Left renal cortex interstitium (tissue), 4 donors: ENCODE results near the gene SIPA1L2. TPM values are rescaled to one million over a fixed set of nuclear protein-coding genes. Genes with fewer than 3 reads are reported as not detected.

Experiments
- DNase-seq, 4 donors: peaks; one replicate each; pipeline ENCODE4 v3.0.0-alpha.2; 2013; ENCODE audit warnings: low read depth in 4 of 4, low spot score in 2 of 4, missing footprints in 1 of 4
- polyA plus RNA-seq, 4 donors: library from polyadenylated mRNA; unstranded; fragments of 120-200 nt; gene quantifications; one replicate each; pipeline ENCODE4 v1.2.1, GENCODE V29; 2013; ENCODE audit not compliant: insufficient read length in 4 of 4

Gene SIPA1L2, protein sequence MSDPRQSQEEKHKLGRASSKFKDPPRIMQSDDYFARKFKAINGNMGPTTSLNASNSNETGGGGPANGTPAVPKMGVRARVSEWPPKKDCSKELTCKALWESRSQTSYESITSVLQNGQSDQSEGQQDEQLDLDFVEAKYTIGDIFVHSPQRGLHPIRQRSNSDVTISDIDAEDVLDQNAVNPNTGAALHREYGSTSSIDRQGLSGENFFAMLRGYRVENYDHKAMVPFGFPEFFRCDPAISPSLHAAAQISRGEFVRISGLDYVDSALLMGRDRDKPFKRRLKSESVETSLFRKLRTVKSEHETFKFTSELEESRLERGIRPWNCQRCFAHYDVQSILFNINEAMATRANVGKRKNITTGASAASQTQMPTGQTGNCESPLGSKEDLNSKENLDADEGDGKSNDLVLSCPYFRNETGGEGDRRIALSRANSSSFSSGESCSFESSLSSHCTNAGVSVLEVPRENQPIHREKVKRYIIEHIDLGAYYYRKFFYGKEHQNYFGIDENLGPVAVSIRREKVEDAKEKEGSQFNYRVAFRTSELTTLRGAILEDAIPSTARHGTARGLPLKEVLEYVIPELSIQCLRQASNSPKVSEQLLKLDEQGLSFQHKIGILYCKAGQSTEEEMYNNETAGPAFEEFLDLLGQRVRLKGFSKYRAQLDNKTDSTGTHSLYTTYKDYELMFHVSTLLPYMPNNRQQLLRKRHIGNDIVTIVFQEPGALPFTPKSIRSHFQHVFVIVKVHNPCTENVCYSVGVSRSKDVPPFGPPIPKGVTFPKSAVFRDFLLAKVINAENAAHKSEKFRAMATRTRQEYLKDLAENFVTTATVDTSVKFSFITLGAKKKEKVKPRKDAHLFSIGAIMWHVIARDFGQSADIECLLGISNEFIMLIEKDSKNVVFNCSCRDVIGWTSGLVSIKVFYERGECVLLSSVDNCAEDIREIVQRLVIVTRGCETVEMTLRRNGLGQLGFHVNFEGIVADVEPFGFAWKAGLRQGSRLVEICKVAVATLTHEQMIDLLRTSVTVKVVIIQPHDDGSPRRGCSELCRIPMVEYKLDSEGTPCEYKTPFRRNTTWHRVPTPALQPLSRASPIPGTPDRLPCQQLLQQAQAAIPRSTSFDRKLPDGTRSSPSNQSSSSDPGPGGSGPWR (N-terminal part only)
- 10 to 100 TPM; 26.6 to 40.8 (median 30.5) TPM for polyA plus RNA-seq

DNA sequence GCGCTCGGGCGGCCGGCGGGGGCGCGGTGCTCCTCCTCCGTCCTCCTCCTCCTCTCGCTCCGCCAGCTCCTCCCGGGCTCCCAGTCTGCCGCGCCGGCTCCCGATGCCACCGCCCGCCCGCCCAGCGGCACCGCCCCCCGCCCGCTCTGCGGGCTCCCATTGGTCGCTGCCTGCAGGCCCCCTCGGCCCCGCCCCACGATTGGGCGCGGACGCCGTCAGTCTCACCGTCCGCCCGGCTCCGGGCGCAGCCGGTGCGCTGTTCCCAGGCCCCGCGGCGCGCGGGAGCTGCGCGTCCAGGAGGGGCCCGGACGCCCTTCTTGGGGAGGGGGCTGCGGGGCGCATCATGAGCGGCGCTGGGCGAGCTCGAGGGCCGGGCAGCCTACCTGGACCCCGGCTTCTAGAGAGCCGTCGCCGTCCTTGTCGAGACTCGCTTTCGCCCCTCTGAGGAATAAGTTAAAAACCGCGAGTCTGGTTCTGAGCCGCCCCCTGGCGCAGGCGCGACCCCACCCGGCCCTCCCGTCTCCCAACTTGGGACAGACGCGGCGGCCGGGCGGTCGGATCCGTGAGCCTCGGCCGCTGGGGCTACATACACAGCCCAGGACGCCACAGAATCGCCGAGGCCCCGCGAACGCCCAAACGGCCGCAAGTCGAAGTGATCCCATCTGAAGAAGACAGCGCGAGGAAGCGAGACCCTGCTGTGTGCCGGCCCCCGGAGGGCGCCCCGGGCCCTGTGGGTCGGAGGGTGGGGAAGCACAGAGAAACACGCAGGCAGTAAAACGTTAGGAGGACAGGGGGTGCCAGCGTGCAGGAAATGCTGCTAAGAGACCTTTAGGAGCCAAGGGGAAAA, at the start of gene SIPA1L2:
Gene SIPA1L2, minus strand, starts transcription at position 87 of the 847 bp plus-strand sequence. CDS start 114,794 bp downstream, outside the sequence.
- peak in 3 of 4 donors; percentile 86 to 90 (median 87) for DNase-seq

DNA sequence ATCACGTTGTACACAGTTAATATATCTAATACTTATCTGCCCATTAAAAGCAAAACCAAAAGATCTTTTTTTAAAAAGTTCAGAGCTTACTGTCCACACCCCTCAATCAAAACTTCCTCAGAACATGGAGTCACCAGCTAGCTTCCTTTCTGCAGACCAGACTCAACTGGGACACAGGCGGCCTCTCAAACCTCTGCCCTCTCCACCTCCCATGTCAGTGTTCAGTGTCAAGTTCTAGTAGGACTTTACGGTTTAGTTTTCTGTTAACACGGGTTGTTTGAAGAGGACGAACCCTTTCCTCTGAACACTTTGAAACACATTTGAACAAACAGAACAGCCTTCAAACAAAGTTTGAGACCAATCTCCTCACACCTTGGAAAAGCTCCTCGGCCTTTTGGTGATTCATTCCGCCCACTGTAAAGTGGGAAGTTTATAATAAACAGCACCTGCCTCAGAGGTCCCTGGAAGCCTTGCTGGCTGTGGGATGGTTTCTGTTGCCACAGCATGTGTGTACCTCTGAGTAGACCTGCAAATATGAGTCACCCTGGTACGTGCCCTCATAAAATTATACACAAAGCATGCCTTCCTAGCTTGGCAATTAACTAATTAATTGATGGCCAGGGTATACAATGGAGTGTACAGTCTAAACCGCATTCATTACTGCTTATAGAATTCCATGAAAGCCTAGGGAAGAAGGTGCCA, 48.4 kb upstream of the SIPA1L2 start:
- DNase-seq, result no peak

DNA sequence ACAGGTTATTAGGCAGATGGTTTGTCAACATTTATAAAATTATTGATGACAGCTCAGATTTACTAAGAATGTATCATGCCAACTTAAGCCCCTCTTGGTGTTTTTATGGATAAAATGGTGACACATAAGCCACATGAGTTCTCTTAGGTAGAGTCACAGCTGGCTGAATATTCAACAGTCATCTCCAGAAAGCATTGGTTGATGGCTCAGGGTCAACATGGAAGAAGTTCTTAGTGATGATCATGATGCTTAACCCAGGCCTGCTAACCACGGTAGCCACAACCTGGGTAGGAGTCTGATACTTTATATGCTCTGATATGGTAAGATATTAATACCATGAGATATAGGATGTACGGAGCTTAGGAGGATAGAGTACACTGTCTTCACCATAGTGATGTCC, 46.4 kb upstream of the SIPA1L2 start:
- no peak for DNase-seq

DNA sequence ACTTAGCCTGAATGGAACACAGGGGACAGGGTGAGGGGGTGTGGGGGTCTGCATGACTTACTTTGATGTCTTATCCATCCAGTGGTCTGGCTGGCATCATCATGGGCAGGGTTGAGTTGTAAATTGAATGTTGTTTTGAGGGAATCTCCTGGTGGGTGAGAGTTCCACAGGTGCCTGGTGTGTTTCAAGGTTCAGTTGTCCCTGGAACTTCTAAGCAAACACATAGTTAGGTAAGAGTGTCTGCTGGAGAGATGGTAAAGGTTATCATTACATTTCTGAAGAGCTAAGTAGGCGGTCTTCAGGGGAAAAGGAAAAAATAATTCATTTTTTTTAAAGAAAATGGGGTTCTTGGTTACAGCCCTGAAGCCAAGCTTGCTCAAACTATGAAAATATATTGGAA, 46.0 kb upstream of the SIPA1L2 start:
- DNase-seq, result no peak

DNA sequence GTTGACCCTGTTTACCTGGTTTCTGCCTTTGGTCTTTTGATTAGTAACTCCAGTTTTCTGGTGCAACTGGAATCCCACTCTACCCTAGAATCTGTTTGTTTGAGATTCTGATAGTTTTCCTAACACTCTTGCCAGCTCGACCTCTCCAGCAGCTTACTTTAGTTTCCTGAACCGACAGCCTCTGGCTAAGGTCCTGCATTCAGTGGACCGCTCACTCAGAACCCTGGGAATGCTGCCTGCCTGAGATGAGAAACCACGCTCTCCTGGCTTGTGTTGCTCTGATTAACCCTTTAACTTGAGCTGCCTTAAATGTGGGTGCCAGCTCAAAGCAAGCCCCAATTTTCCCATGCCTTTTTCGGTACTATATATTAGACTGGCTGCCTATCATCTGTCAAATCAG, 45.3 kb upstream of the SIPA1L2 start:
- DNase-seq, result no peak

DNA sequence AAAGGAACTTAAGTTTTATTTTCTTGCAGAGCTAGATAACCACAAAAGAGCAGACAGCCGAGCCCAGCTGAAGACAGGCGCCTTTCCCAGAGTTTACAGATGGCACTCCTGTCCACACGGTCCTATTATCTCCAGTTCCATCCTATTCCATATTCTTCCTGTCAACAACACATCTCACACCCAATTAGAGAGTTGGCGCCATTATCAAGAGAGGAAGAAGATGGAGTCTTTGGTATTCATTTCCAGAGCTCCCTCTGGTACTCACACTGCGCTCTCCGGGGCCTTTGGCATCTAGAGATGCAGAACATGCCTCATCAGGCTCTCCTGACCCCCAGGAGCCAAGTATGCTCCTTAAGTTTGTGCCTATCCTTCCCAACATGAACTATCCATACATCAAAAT, 43.3 kb upstream of the SIPA1L2 start:
- DNase-seq, result no peak

DNA sequence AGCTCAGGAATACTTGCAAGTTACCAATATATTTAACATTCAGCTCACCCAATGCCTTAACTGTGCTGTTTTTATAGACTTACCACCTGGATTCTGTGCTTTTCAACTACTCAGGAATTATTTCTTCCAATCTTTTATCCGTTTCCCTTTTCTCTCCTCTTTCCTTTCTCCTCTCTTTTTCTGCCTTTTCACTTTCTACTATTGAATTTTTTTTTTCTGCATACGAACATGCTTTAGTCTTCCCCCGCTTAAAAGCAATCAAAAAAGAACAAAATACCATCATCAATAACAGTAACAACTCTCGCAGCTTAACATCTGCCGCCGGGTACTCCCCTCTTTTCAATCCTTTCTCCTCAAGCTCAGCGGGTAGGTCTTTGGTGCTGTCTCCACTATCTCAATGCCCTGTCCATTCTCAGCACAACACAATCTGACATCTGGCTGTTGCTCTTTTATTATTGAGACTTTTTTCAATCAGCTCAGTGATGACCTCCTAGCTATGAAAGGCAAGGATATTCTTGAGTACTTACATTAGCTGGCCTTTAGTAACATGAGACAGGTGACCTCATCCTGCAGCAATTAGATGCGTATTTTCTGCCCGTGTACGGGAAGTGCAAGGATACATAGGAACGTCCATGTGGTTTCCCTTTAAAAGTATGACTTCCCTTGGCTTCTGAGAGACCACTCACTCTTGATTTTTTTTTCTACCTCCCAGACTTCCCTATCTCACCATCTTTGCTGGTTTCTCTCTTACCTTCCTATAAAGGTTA, 40.2 kb upstream of the SIPA1L2 start:
- DNase-seq, result no peak

DNA sequence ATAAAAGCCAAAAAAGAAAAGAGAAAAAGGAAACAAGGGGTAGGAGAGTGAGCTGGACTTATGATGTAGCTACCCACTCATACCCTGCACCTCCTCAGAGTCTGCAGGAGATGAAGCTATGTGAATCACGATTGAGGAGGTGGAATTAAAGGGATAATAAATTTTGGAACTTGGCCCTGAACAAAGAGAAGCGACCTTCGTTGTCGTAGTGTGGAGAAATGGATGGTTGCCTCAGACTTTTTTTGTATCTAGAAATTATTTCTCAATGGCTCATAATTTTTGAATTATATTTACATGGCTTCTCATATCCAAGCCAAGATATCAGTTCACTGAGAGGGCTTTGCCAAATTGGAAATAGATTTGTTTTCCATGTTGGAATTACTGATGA, 37.8 kb upstream of the SIPA1L2 start:
- no peak for DNase-seq

DNA sequence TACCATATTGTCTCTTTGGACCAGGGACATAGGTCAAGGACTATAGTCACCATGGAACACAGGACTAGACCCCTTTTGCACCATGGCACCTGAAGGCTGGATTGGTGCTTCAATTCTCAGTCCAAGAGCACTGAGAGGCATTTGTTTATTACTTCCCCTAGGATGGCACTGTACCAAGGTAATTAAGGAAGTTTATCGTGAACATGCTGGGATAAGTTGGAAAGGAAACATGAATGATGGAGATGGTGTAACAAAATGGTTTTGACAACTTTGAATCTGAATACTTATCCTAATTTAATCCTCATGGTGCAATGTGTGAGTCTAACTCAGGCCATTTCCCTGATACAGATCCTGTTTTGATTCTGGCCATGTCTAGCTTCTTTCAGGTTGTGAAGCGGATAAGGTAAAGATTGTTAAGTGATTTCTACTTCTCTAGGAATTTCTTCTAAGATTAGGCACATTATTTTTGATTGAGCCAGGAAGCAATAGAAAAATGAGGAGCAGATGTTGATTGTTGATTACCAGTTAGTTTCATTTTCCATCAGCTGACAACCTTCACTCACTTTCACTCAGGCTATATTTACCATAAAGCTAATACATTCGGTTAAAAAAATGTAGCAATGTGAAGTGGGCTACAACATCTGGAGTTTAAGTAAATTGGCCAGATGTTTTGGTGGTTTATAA, 37.3 kb upstream of the SIPA1L2 start:
- DNase-seq, result no peak

DNA sequence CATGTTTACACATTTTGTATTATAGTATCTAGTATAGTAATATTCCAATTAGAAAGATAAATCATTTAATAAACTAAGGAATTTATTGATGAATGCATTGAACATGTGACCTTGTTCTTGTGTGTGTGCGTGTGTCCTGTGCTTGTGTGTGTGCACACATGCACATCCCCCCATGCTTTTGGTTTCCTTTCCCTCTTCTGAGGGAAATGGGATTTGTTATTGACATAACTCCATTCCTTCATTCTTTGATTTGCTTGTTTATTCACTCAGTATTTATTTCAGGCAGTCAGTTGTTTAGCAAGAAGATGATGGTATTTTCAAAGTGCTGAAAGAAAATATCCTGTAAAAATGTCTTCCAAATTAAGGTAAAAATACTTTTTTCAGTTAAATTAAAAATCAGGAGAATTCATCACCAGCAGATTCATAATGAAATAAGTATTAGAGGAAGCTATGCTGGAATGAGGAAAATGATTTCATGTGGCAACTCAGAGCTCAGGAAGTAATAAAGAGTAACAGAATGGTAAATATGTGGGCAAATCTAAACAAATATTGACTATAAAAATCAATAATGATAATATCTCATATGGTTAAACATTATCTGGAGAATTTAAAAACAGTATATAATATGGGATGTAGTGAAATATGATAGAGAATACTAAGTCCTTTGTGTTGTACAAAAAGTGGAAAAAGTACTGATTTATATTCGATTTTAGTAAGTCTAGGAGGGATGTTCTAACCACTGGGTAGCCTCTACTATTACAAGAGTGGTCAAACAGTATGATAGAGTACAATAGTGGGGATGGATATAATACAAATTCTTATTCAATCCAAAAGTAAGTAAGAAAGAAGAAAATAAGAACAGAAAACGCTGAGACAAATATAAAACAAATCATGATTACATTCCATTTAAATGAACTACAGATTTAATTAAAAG, 35.2 kb upstream of the SIPA1L2 start:
- DNase-seq, result no peak

DNA sequence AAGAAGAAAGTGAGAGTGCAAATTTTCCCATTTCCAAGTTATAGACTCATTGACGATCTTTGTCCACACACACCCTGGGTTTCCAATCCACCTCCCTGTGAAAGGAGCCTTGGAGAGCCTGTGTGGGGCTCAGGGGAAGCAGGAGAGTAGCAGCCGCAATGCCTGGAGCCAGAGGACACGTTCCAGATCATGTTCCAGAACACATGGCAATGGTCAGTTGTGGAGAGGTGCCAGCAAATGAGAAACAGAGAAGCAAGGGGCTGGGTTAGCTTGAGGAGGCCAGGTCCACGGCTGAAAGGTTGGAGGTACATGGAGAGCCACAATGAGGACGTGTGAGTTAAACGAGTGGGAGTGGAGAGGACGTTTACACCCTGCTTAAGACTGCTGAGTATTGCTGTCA, 33.0 kb upstream of the SIPA1L2 start:
- no peak for DNase-seq

DNA sequence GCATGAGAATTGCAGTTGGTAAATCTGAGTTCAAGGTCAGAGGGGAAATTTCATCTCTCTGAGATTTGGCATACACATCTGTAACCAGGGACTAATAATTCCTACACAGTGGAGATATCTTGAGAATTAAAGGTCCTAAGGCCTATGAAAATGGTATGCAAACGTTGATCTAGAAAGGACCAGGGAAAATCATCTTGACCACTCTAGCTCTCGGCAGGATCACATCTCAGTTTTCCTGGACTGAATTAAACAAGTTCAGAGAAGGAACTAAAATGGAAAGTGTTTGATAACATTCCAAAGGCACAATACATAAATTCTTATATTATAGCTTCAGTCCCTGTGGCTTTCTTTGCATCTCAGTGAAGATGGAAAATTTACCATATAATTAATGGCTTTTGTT, 28.5 kb upstream of the SIPA1L2 start:
- DNase-seq, result no peak

DNA sequence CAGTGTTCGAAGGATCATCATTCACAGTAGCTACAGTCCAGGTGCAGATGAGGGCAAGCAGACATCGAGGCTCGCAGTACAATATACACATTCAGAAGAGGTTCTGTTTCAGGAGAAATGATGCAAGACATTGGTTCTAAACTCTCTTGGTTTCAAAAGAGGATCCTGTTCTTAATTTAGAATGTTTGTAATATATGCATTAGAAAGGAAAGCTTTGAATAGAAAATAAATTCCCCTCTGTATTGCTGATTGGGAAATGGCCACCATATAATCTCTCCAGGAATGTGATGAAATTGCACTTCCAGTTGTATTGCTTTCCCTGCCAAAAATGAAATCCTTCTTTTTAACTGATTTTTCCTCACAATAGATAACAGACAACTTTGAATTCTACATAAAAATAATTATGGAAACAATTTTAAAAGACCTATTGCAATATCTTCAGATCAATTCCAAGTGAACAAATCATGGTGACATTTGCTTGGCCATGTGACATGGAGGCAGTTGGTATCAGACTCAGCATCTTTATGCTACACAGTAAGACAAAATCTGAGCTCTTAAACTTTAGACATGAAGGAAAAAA, 27.6 kb upstream of the SIPA1L2 start:
- DNase-seq, result no peak

DNA sequence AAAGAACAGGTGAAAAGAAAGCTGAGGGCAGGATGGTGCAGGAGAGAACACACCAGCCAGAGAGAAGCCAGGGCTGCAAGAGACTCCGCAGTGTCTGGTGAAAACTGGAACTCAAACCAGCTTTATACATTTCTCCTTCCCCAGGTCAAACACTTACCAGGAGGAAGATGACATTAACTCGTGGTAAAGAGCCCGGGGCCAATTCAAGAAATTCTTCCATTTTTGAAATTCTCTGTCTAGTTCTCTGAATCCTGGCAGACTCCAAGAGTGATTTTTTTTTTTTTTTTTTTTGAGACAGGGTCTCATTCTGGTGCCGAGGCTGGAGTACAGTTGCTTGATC, 25.8 kb upstream of the SIPA1L2 start:
- DNase-seq, result no peak

DNA sequence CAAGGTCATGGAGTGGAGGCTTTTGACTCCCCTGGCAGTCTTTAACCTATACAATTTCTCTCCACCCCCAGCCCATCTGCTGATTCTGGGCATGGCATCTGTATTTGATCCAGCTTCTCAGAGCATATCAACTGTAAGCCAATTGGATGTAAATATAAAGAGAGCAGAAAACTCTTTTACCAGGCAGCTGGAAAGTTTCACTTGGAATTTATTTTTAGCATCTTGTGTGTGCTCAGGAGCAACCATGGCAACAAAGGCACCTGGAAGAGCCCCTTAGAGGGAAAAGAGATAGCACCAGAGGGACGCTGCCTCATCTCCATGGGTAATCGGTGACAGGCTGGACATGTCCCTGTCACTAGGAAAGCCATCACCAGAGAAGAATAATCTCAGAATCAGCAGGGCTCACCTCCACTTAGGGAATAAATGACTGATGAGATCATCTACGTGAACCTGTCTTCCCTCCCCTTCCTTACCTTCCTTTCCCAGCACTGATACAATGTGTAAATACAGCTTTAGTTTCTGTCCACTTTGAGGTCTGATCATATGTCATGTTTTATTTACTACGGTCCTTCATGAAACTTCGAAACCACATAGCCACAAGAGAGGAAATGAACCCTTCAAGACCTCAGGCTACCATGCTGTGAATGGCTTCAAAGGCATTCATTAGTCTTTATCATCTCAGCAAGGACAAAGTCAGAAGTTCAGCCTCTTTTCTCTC, 25.3 kb upstream of the SIPA1L2 start:
- DNase-seq, result no peak

DNA sequence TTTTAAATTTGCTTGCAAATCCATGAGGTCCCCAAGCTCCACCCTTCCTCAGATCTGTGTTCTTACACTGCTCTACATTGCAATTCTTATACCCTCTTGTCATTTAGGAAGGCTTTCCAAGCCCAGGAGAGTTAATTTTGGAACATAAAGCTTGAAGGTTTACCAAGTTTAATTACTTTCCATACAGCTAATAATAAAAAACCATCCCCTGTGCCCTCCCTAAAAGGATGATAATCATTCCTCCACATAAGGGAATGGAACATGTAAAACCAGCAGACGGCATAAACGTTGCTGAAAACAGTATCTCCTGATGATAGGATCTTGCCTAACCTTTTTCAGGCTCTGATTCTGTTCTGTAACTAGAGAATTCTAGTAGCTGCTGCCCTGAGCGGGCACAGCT, 23.9 kb upstream of the SIPA1L2 start:
- no peak for DNase-seq
